Measurements from ENCODE around the gene ESRRG.

GRCh38 chr1:216653001-216653400 lies 70.2 kb downstream of the ESRRG start:
- no peak for TF ChIP-seq CTCF (IDR thresholded peaks at IDR 0.05)
- no peak for TF ChIP-seq POLR2AphosphoS5 (IDR thresholded peaks at IDR 0.05)
- TF ChIP-seq POLR2A (IDR thresholded peaks at IDR 0.05) = no peak
